ENCODE data around the gene IVNS1ABP. TPM values are rescaled to one million over a fixed set of nuclear protein-coding genes. Genes with fewer than 3 reads are reported as not detected.

IVNS1ABP gene
- total and polyA plus RNA-seq, 7 donors, result 27.6 to 80.6 (median 40.5) TPM

GRCh38 chr1:185305419-185305818, 11.6 kb downstream of the IVNS1ABP start:
- no peak for TF ChIP-seq CTCF (IDR thresholded peaks at IDR 0.05)
- Histone ChIP-seq H3K27me3 (ENCODE audit: insufficient read depth in 3 of 3, low read length in 2 of 3) (no peaks in the 10 kb centered on the region), H3K9me3 (no peaks in the 10 kb centered on the region), H3K4me3 (no peak overlapping the region), H3K27ac (no peak overlapping the region), H3K4me1 (no peaks in the 10 kb centered on the region), H3K36me3 (ENCODE audit: insufficient read depth in 1 of 2, low read depth in 1 of 2) (peaks cover 24 to 99% of the 10 kb centered on the region in 2 donors)
- intact Hi-C loops (cut with DNase I), result loop anchor here in 1 of 2 donors (10.0 kb wide), 1 partner anchor 1009 kb away; no protein-coding TSS in a partner anchor
- ATAC-seq (no peak), DNase-seq (no peak)
- WGBS, 3 donors, result 99 to 100% (median 100%) methylated on average over 3 of the region's 3 CpGs

- H3K4me1 ChIP-seq, result no peaks in the 10 kb centered on the region
- WGBS, 3 donors, result 71 to 81% (median 73%) methylated on average over 6 of the region's 6 CpGs
- H3K9me3 ChIP-seq, result no peaks in the 10 kb centered on the region
- no peak overlapping the region for H3K27ac ChIP-seq
- no peak overlapping the region for H3K4me3 ChIP-seq
- no peak for DNase-seq
- no peak for ATAC-seq
- H3K27me3 ChIP-seq (ENCODE audit: insufficient read depth in 3 of 3, low read length in 2 of 3), result no peaks in the 10 kb centered on the region
- peaks cover 13 to 100% of the 10 kb centered on the region in 2 donors for H3K36me3 ChIP-seq (ENCODE audit: insufficient read depth in 1 of 2, low read depth in 1 of 2)
- intact Hi-C loops (cut with DNase I), result loop anchor here in 1 of 2 donors (10.0 kb wide), 1 partner anchor 1015 kb away; no protein-coding TSS in a partner anchor
- TF ChIP-seq CTCF (IDR thresholded peaks at IDR 0.05), result no peak
Observed at GRCh38 chr1:185300152-185300551, 16.9 kb downstream of the IVNS1ABP start.

- 90 to 94% (median 90%) methylated on average over 2 of the region's 2 CpGs for WGBS, 3 donors
- Histone ChIP-seq H3K36me3 (ENCODE audit: insufficient read depth in 1 of 2, low read depth in 1 of 2) (peaks cover 9 to 90% of the 10 kb centered on the region in 2 donors), H3K9me3 (no peaks in the 10 kb centered on the region), H3K27me3 (ENCODE audit: insufficient read depth in 3 of 3, low read length in 2 of 3) (no peaks in the 10 kb centered on the region), H3K27ac (no peak overlapping the region), H3K4me3 (no peak overlapping the region), H3K4me1 (no peaks in the 10 kb centered on the region)
- TF ChIP-seq CTCF (IDR thresholded peaks at IDR 0.05), result no peak
- intact Hi-C loops (cut with DNase I), result no loop called here
- no peak for ATAC-seq
- DNase-seq, result no peak
Observed at GRCh38 chr1:185297982-185298381, 19.1 kb downstream of the IVNS1ABP start.

GRCh38 chr1:185295091-185295490, 22.0 kb downstream of the IVNS1ABP start:
- Histone ChIP-seq H3K36me3 (ENCODE audit: insufficient read depth in 1 of 2, low read depth in 1 of 2) (peaks cover 6 to 65% of the 10 kb centered on the region in 2 donors), H3K4me1 (no peaks in the 10 kb centered on the region), H3K9me3 (no peaks in the 10 kb centered on the region), H3K27me3 (ENCODE audit: insufficient read depth in 3 of 3, low read length in 2 of 3) (no peaks in the 10 kb centered on the region), H3K27ac (no peak overlapping the region), H3K4me3 (no peak overlapping the region)
- ATAC-seq (no peak), DNase-seq (no peak)
- intact Hi-C loops (cut with DNase I), result no loop called here
- no peak for TF ChIP-seq CTCF (IDR thresholded peaks at IDR 0.05)

- DNase-seq, result no peak
- intact Hi-C loops (cut with DNase I), result no loop called here
Observed at GRCh38 chr1:185293967-185294542, 23.0 kb downstream of the IVNS1ABP start.

More at GRCh38 chr1:185293967-185294542, 23.0 kb downstream of the IVNS1ABP start:
- Histone ChIP-seq H3K27ac (no peak overlapping the region), H3K4me1 (no peaks in the 10 kb centered on the region), H3K9me3 (no peaks in the 10 kb centered on the region), H3K27me3 (ENCODE audit: insufficient read depth in 3 of 3, low read length in 2 of 3) (no peaks in the 10 kb centered on the region), H3K4me3 (no peak overlapping the region), H3K36me3 (ENCODE audit: insufficient read depth in 1 of 2, low read depth in 1 of 2) (peaks cover 3 to 55% of the 10 kb centered on the region in 2 donors)
- TF ChIP-seq CTCF (IDR thresholded peaks at IDR 0.05), result no peak
- 94 to 100% (median 97%) methylated on average over 1 of the region's 1 CpG for WGBS, 3 donors
- ATAC-seq, result no peak

Measured in psoas muscle (tissue), 8 donors.